Activated T-cell treated with anti-CD3 and anti-CD28 coated beads, Interleukin-2, amount 50 U/mL, for 24 hours (primary cell): ENCODE measurements around the gene SLC22A5.

Experiments
- DNase-seq: peaks from one replicate; pipeline ENCODE4 v3.0.0-alpha.2; 2020
- H3K27ac Mint-ChIP-seq: 2 replicates; pipeline ENCODE4 v1.8.0; 2020; ENCODE audit warnings: mild to moderate bottlenecking, mixed read lengths
- H3K27me3 Mint-ChIP-seq: 2 replicates; pipeline ENCODE4 v1.8.0; 2020; ENCODE audit warnings: mixed read lengths
- H3K36me3 Mint-ChIP-seq: 2 replicates; pipeline ENCODE4 v1.8.0; 2020; ENCODE audit warnings: low read depth, mixed read lengths
- H3K4me1 Mint-ChIP-seq: 2 replicates; pipeline ENCODE4 v1.8.0; 2020; ENCODE audit warnings: low read depth, mixed read lengths
- H3K4me3 Mint-ChIP-seq: 2 replicates; pipeline ENCODE4 v1.8.0; 2020; ENCODE audit warnings: mild to moderate bottlenecking, moderate library complexity, mixed read lengths
- H3K9me3 Mint-ChIP-seq: 2 replicates; pipeline ENCODE4 v1.8.0; 2020; ENCODE audit warnings: mixed read lengths

The SLC22A5 gene

GRCh38 chr5:132444061-132444460, 74.6 kb downstream of the SLC22A5 start:
- H3K27me3 Mint-ChIP-seq = no peaks in the 10 kb centered on the region
- H3K36me3 Mint-ChIP-seq = peaks cover 57% of the 10 kb centered on the region
- H3K9me3 Mint-ChIP-seq = no peaks in the 10 kb centered on the region
- DNase-seq = peak; percentile 24
- no peak overlapping the region for H3K27ac Mint-ChIP-seq
- peaks cover 91% of the 10 kb centered on the region for H3K4me1 Mint-ChIP-seq
- no peak overlapping the region for H3K4me3 Mint-ChIP-seq
